Esophagus squamous epithelium (tissue), 4 donors: Measurements from ENCODE around the gene ASTL.

ENCODE experiments used
- CTCF ChIP-seq, 6 experiments: fragments of 450-650 bp in 4 of 6; fragments of 200-600 bp in 2 of 6; sonication (generic) in 2 of 6; IDR thresholded peaks; one replicate each; pipeline ENCODE4 v1.5.1; 2016 to 2019; ENCODE audit warnings: antibody characterized with exemption in 6 of 6, mild to moderate bottlenecking in 4 of 6, moderate library complexity in 4 of 6
- POLR2A ChIP-seq, 4 donors: fragments of 450-650 bp; IDR thresholded peaks; one replicate each; pipeline ENCODE4 v1.6.1; 2017; ENCODE audit warnings: antibody characterized with exemption in 4 of 4, mild to moderate bottlenecking in 4 of 4, moderate library complexity in 3 of 4

- no peak for TF ChIP-seq CTCF (IDR thresholded peaks at IDR 0.05)
- no peak for TF ChIP-seq POLR2A (IDR thresholded peaks at IDR 0.05)
Observed at GRCh38 chr2:96139181-96139758, 968 bp upstream of the ASTL start.
